HEK293 (cell line): ENCODE measurements around the gene SRRM5.

Experiments used
- TRIM28 ChIP-seq: IDR thresholded peaks from 2 replicates; pipeline ENCODE4 v1.6.1; 2011; ENCODE audit warnings: low read length, control low read depth, borderline replicate concordance
- ZNF138 ChIP-seq: fragments of 450-650 bp; formaldehyde crosslinking; IDR thresholded peaks from 2 replicates; pipeline ENCODE4 v1.5.1; 2016; ENCODE audit warnings: missing biosample characterization, missing genetic modification characterization, borderline replicate concordance
- ZNF324 ChIP-seq: fragments of 450-650 bp; formaldehyde crosslinking; IDR thresholded peaks from 2 replicates; pipeline ENCODE4 v1.5.1; 2016; ENCODE audit warnings: missing biosample characterization, missing genetic modification characterization
- ZNF561 ChIP-seq: fragments of 450-650 bp; IDR thresholded peaks from 2 replicates; pipeline ENCODE4 v1.5.1; 2018; ENCODE audit warnings: missing biosample characterization, missing genetic modification characterization, borderline replicate concordance
- ZNF623 ChIP-seq: fragments of 450-650 bp; formaldehyde crosslinking; IDR thresholded peaks from 2 replicates; pipeline ENCODE4 v1.5.1; 2016; ENCODE audit warnings: missing biosample characterization, missing genetic modification characterization
- ZNF785 ChIP-seq: fragments of 450-650 bp; formaldehyde crosslinking; IDR thresholded peaks from 2 replicates; pipeline ENCODE4 v1.5.1; 2016; ENCODE audit warnings: missing biosample characterization, missing genetic modification characterization
- ZSCAN30 ChIP-seq: fragments of 450-650 bp; IDR thresholded peaks from 2 replicates; pipeline ENCODE4 v1.5.1; 2018; ENCODE audit warnings: missing biosample characterization, mild to moderate bottlenecking, missing genetic modification characterization, moderate library complexity
- TF ChIP-seq, protein P1 (sequence below): fragments of 450-650 bp; formaldehyde crosslinking; IDR thresholded peaks from 2 replicates; pipeline ENCODE4 v1.5.1; 2016; ENCODE audit warnings: missing biosample characterization, missing genetic modification characterization
- TF ChIP-seq, protein P2 (sequence below): fragments of 450-650 bp; formaldehyde crosslinking; IDR thresholded peaks from 2 replicates; pipeline ENCODE4 v1.5.1; 2016; ENCODE audit warnings: missing biosample characterization, missing genetic modification characterization

DNA sequence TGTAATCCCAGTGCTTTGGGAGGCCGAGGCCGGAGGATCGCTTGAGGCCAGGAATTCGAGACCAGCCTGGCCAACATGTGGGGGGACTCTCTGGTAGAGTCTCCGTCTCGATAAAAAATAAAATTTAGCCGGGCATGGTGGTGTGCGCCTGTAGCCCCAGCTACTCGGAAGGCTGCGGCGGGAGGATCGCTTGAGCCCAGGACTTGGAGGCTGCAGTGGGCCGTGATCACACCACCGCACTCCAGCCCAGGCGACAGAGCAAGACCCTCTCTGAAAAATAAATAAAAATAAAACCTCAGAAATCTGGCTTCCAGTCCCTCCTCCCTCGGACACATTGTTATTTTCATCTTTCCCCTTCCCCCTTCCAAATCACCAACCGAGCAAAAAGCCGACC, 16.3 kb upstream of the SRRM5 start:
- TF ChIP-seq ZNF138 (tag by site-specific recombination) (no peak), ZNF324 (tag by site-specific recombination) (peak; percentile 59), TRIM28 (no peak), ZNF785 (tag by site-specific recombination) (0 out of 2 replicates have a peak, but pooled peaks have one; percentile 26), ZNF561 (tag by site-specific recombination) (peak; percentile 11; the same call in 1 of the 2 replicates), ZSCAN30 (tag by site-specific recombination) (no peak), ZNF623 (tag by site-specific recombination) (no peak)
- TF ChIP-seq, protein P1, sequence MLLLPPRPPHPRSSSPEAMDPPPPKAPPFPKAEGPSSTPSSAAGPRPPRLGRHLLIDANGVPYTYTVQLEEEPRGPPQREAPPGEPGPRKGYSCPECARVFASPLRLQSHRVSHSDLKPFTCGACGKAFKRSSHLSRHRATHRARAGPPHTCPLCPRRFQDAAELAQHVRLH (tag by site-specific recombination) = 0 out of 2 replicates have a peak, but pooled peaks have one; percentile 39
- TF ChIP-seq, protein P2, sequence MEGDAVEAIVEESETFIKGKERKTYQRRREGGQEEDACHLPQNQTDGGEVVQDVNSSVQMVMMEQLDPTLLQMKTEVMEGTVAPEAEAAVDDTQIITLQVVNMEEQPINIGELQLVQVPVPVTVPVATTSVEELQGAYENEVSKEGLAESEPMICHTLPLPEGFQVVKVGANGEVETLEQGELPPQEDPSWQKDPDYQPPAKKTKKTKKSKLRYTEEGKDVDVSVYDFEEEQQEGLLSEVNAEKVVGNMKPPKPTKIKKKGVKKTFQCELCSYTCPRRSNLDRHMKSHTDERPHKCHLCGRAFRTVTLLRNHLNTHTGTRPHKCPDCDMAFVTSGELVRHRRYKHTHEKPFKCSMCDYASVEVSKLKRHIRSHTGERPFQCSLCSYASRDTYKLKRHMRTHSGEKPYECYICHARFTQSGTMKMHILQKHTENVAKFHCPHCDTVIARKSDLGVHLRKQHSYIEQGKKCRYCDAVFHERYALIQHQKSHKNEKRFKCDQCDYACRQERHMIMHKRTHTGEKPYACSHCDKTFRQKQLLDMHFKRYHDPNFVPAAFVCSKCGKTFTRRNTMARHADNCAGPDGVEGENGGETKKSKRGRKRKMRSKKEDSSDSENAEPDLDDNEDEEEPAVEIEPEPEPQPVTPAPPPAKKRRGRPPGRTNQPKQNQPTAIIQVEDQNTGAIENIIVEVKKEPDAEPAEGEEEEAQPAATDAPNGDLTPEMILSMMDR (tag by site-specific recombination) = peak; percentile 27; the same call in 1 of the 2 replicates
